Measurements from ENCODE around the gene RAB37. TPM values are rescaled to one million over a fixed set of nuclear protein-coding genes. Genes with fewer than 3 reads are reported as not detected.
A peak's percentile ranks its signal among the peaks of the same experiment; 100 is the strongest.

The RAB37 gene
- total and polyA plus RNA-seq, 4 donors: 2.5 to 6.9 (median 4.3) TPM

GRCh38 chr17:74722782-74723181 lies 14.3 kb upstream of the RAB37 start:
- WGBS (ENCODE audit: insufficient coverage): 17% methylated on average over 2 of the region's 4 CpGs
- peak in 1 of 6 donors; percentile 26 for DNase-seq (ENCODE audit: low read depth in 4 of 6, low spot score in 6 of 6)
- no peak overlapping the region for H3K4me3 ChIP-seq (ENCODE audit: low read depth, low read length)
- H3K27ac ChIP-seq (ENCODE audit: low read depth, low read length): no peak overlapping the region
- H3K27me3 ChIP-seq (ENCODE audit: control insufficient read depth, insufficient read depth, low read length): no peaks in the 10 kb centered on the region
- H3K4me1 ChIP-seq (ENCODE audit: control insufficient read depth, insufficient read depth, low read length): no peaks in the 10 kb centered on the region
- H3K9me3 ChIP-seq (ENCODE audit: control insufficient read depth, insufficient read depth, low read length): no peaks in the 10 kb centered on the region
- H3K36me3 ChIP-seq (ENCODE audit: control insufficient read depth, insufficient read depth, low read length): no peaks in the 10 kb centered on the region

DNA sequence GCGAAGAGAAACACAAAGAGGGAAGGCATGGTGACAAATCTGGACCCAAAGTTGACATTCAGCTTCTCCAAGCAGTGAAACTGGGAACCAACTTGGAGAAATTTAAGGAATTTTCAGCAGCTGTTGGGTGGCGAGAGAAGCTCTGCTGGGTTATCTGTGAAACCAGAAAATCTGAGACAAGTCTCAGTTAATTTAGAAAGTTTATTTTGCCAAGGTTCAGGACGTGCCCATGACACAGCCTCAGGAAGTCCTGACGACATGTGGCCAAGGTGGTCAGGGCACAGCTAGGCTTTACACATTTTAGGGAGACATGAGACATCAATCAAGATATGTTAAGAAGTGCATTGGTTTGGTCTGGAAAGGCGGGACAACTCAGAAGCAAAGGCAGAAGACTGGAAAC lies 13.2 kb upstream of the RAB37 start:
- DNase-seq (ENCODE audit: low read depth in 4 of 6, low spot score in 6 of 6): no peak
- no peak overlapping the region for H3K27ac ChIP-seq (ENCODE audit: low read depth, low read length)
- H3K27me3 ChIP-seq (ENCODE audit: control insufficient read depth, insufficient read depth, low read length): no peaks in the 10 kb centered on the region
- no peaks in the 10 kb centered on the region for H3K9me3 ChIP-seq (ENCODE audit: control insufficient read depth, insufficient read depth, low read length)
- no peaks in the 10 kb centered on the region for H3K4me1 ChIP-seq (ENCODE audit: control insufficient read depth, insufficient read depth, low read length)
- H3K36me3 ChIP-seq (ENCODE audit: control insufficient read depth, insufficient read depth, low read length): no peaks in the 10 kb centered on the region
- no peak overlapping the region for H3K4me3 ChIP-seq (ENCODE audit: low read depth, low read length)
- 83% methylated on average over 5 of the region's 5 CpGs for WGBS (ENCODE audit: insufficient coverage)

DNA sequence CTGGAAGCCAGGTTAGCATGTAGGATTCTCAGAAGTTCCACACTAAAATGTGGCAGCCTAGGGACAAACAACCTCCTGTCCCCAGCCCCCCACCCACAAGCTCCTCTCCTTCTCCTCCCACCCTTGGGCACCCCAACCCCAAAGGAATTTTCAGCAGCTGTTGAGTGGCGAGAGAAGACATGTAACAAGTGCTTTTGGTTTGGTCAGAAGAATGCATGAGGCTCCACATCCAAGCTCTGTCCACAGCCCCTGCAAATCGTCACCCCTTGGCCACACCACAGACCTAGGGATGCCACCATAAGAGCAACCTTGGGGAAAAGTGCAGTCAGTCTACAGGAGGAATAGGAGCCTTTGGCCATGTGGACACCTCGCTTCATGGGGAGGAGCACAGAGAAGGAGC lies 11.9 kb upstream of the RAB37 start:
- H3K4me1 ChIP-seq (ENCODE audit: control insufficient read depth, insufficient read depth, low read length): no peaks in the 10 kb centered on the region
- no peaks in the 10 kb centered on the region for H3K9me3 ChIP-seq (ENCODE audit: control insufficient read depth, insufficient read depth, low read length)
- no peaks in the 10 kb centered on the region for H3K27me3 ChIP-seq (ENCODE audit: control insufficient read depth, insufficient read depth, low read length)
- WGBS (ENCODE audit: insufficient coverage): 100% methylated on average over 1 of the region's 3 CpGs
- no peak overlapping the region for H3K27ac ChIP-seq (ENCODE audit: low read depth, low read length)
- H3K36me3 ChIP-seq (ENCODE audit: control insufficient read depth, insufficient read depth, low read length): no peaks in the 10 kb centered on the region
- no peak overlapping the region for H3K4me3 ChIP-seq (ENCODE audit: low read depth, low read length)
- no peak for DNase-seq (ENCODE audit: low read depth in 4 of 6, low spot score in 6 of 6)

- no peak for DNase-seq (ENCODE audit: low read depth in 4 of 6, low spot score in 6 of 6)
- H3K4me1 ChIP-seq (ENCODE audit: control insufficient read depth, insufficient read depth, low read length): no peaks in the 10 kb centered on the region
- H3K36me3 ChIP-seq (ENCODE audit: control insufficient read depth, insufficient read depth, low read length): no peaks in the 10 kb centered on the region
- no peak overlapping the region for H3K27ac ChIP-seq (ENCODE audit: low read depth, low read length)
- H3K9me3 ChIP-seq (ENCODE audit: control insufficient read depth, insufficient read depth, low read length): no peaks in the 10 kb centered on the region
- no peak overlapping the region for H3K4me3 ChIP-seq (ENCODE audit: low read depth, low read length)
- 86% methylated on average over 3 of the region's 3 CpGs for WGBS (ENCODE audit: insufficient coverage)
- peaks cover 3% of the 10 kb centered on the region for H3K27me3 ChIP-seq (ENCODE audit: control insufficient read depth, insufficient read depth, low read length)
Observed at GRCh38 chr17:74728033-74728701, 8.9 kb upstream of the RAB37 start.

GRCh38 chr17:74728702-74729075 lies 8.4 kb upstream of the RAB37 start:
- WGBS (ENCODE audit: insufficient coverage): 98% methylated on average over 3 of the region's 3 CpGs
- H3K4me1 ChIP-seq (ENCODE audit: control insufficient read depth, insufficient read depth, low read length): no peaks in the 10 kb centered on the region
- H3K27me3 ChIP-seq (ENCODE audit: control insufficient read depth, insufficient read depth, low read length): peaks cover 7% of the 10 kb centered on the region
- no peaks in the 10 kb centered on the region for H3K36me3 ChIP-seq (ENCODE audit: control insufficient read depth, insufficient read depth, low read length)
- DNase-seq (ENCODE audit: low read depth in 4 of 6, low spot score in 6 of 6): no peak
- H3K27ac ChIP-seq (ENCODE audit: low read depth, low read length): no peak overlapping the region
- no peaks in the 10 kb centered on the region for H3K9me3 ChIP-seq (ENCODE audit: control insufficient read depth, insufficient read depth, low read length)
- H3K4me3 ChIP-seq (ENCODE audit: low read depth, low read length): no peak overlapping the region

- no peak for DNase-seq (ENCODE audit: low read depth in 4 of 6, low spot score in 6 of 6)
- H3K27me3 ChIP-seq (ENCODE audit: control insufficient read depth, insufficient read depth, low read length): peaks cover 14% of the 10 kb centered on the region
- H3K4me1 ChIP-seq (ENCODE audit: control insufficient read depth, insufficient read depth, low read length): no peaks in the 10 kb centered on the region
- no peak overlapping the region for H3K4me3 ChIP-seq (ENCODE audit: low read depth, low read length)
- no peaks in the 10 kb centered on the region for H3K36me3 ChIP-seq (ENCODE audit: control insufficient read depth, insufficient read depth, low read length)
- WGBS (ENCODE audit: insufficient coverage): 99% methylated on average over 5 of the region's 5 CpGs
- no peaks in the 10 kb centered on the region for H3K9me3 ChIP-seq (ENCODE audit: control insufficient read depth, insufficient read depth, low read length)
- H3K27ac ChIP-seq (ENCODE audit: low read depth, low read length): no peak overlapping the region
Observed at GRCh38 chr17:74729368-74729767, 7.7 kb upstream of the RAB37 start.

GRCh38 chr17:74729866-74730265 lies 7.2 kb upstream of the RAB37 start:
- peaks cover 15% of the 10 kb centered on the region for H3K27me3 ChIP-seq (ENCODE audit: control insufficient read depth, insufficient read depth, low read length)
- WGBS (ENCODE audit: insufficient coverage): 84% methylated on average over 15 of the region's 15 CpGs
- H3K4me1 ChIP-seq (ENCODE audit: control insufficient read depth, insufficient read depth, low read length): no peaks in the 10 kb centered on the region

DNA sequence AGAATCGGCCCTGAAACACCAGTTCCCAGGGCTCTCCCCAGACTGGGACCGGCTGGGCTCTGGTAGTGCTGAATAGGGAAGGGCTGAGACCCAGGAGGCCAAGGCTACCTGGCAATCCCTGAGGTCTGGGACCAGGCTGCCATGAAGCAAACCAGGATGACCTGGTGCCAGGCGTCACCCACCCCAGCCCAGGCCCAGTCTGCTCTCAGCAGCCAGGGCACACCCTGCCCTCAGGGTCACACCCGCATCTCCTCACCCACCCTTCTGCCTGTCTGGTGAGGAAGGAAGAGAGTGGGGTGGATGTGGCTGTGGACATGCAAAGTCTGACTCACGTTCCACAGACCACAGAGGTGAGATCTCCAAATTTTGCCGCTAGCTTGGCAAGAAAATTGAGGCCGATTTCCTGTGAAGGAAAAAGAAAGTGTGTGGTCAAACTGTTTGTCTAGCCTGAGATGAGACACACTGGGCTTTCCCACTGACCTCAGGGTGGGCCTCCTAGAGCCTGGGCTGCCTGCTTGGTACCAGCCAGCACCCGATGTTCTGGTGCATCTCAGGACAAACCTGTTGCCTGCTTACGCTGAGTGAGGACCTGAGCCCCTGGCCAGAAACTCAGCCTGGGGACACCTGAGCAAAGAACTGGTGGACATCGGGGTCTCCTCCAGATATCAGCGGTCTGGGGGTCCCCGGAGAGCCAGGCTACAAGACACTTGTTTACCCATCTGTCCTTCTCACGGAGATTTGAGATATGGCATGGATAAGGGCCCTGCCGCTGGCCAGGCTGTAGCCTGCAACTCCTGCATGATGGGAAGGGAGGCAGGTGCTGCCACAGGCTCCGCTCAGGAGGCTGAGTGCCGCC lies 6.3 kb upstream of the RAB37 start:
- no peaks in the 10 kb centered on the region for H3K36me3 ChIP-seq (ENCODE audit: control insufficient read depth, insufficient read depth, low read length)
- H3K27ac ChIP-seq (ENCODE audit: low read depth, low read length): no peak overlapping the region
- 88% methylated on average over 14 of the region's 16 CpGs for WGBS (ENCODE audit: insufficient coverage)
- H3K4me1 ChIP-seq (ENCODE audit: control insufficient read depth, insufficient read depth, low read length): no peaks in the 10 kb centered on the region
- no peak overlapping the region for H3K4me3 ChIP-seq (ENCODE audit: low read depth, low read length)
- DNase-seq (ENCODE audit: low read depth in 4 of 6, low spot score in 6 of 6): no peak
- peaks cover 19% of the 10 kb centered on the region for H3K27me3 ChIP-seq (ENCODE audit: control insufficient read depth, insufficient read depth, low read length)
- H3K9me3 ChIP-seq (ENCODE audit: control insufficient read depth, insufficient read depth, low read length): no peaks in the 10 kb centered on the region

More at GRCh38 chr17:74729866-74730265, 7.2 kb upstream of the RAB37 start:
- Histone ChIP-seq H3K9me3 (ENCODE audit: control insufficient read depth, insufficient read depth, low read length) (no peaks in the 10 kb centered on the region), H3K36me3 (ENCODE audit: control insufficient read depth, insufficient read depth, low read length) (no peaks in the 10 kb centered on the region), H3K4me3 (ENCODE audit: low read depth, low read length) (no peak overlapping the region), H3K27ac (ENCODE audit: low read depth, low read length) (no peak overlapping the region)
- DNase-seq (ENCODE audit: low read depth in 4 of 6, low spot score in 6 of 6): no peak

DNA sequence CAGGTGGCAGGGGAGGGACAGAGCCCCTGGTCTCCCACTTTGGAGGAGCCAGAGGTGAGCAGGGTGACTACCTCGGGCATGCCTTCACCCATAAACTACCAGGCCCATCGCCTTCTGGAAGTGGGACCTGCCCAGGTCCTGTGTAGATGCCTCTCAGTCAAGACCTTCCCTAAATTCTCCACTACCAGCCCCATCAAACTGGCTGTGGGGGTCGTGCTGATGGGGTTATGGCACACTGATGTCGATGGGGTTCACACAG lies 5.8 kb upstream of the RAB37 start:
- Histone ChIP-seq H3K27me3 (ENCODE audit: control insufficient read depth, insufficient read depth, low read length) (peaks cover 24% of the 10 kb centered on the region), H3K4me1 (ENCODE audit: control insufficient read depth, insufficient read depth, low read length) (peaks cover 2% of the 10 kb centered on the region)
- WGBS (ENCODE audit: insufficient coverage): 70% methylated on average over 4 of the region's 4 CpGs

More for the DNA sequence above, 5.8 kb upstream of the RAB37 start:
- DNase-seq (ENCODE audit: low read depth in 4 of 6, low spot score in 6 of 6): no peak
- no peak overlapping the region for H3K4me3 ChIP-seq (ENCODE audit: low read depth, low read length)
- no peaks in the 10 kb centered on the region for H3K9me3 ChIP-seq (ENCODE audit: control insufficient read depth, insufficient read depth, low read length)
- H3K27ac ChIP-seq (ENCODE audit: low read depth, low read length): no peak overlapping the region
- H3K36me3 ChIP-seq (ENCODE audit: control insufficient read depth, insufficient read depth, low read length): no peaks in the 10 kb centered on the region
